ENCODE measurements around the gene FBXW5.

Gene FBXW5, protein sequence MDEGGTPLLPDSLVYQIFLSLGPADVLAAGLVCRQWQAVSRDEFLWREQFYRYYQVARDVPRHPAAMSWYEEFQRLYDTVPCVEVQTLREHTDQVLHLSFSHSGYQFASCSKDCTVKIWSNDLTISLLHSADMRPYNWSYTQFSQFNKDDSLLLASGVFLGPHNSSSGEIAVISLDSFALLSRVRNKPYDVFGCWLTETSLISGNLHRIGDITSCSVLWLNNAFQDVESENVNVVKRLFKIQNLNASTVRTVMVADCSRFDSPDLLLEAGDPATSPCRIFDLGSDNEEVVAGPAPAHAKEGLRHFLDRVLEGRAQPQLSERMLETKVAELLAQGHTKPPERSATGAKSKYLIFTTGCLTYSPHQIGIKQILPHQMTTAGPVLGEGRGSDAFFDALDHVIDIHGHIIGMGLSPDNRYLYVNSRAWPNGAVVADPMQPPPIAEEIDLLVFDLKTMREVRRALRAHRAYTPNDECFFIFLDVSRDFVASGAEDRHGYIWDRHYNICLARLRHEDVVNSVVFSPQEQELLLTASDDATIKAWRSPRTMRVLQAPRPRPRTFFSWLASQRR

DNA sequence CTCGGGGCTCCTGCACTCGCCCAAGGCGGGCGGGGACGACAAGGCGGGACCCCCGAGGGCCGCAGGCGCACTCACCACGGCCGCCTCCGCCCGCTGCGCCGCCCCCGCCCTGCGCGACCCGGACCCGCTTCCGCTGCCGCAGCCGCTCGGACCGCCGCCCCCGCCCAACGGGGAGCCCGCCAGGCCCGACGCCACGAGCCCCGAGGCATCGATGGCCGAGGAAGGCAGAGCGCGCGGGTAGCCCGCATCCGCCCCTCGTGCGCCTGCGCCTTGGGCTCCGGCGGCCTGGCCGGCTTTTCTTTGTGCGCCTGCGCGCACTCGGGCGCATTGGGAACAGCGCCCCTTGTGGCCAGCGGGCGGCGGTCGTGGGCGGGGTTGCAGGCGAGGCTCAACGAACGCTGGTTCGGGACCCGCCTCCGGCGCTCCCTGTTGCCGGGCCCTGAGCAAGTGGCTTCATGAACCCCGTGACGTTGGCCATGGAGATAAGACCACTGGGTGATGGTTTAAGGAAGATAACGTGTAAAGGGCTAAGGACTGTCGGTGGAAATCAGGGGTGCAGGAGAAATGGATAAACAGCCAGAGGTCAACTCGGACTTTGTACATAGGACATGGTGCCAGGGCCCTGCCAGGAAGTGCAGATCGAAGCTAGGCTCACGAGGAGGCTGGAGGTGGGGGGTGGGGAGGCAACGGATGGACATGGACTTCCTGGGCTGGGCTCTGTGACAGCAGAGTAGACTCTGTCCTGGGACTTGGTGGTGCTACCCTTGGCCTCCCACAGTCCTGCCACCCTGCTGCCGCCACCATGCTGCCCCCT lies at the start of gene FBXW5, which contains the start of gene C8G:
FBXW5 (minus strand) TSS at position 220 of the 814 bp plus-strand sequence. CDS start 655 bp downstream, outside the sequence.
C8G (plus strand) TSS at position 725 of the 814 bp plus-strand sequence; CDS start at position 803, 78 bp downstream.
- Histone ChIP-seq H3K9ac (ENCODE audit: insufficient read length) (peak within 1 kb of the TSS; percentile 86), H3K4me3 (peak within 1 kb of the TSS; percentile 88), H3K36me3 (ENCODE audit: insufficient read depth, low read length) (peaks cover 30% of the 10 kb centered on the region; the same call in 1 of the 2 replicates), H3K27ac (no peak within 1 kb of the TSS), H3K9me3 (ENCODE audit: low read depth, low read length) (no peaks in the 10 kb centered on the region)
- TF ChIP-seq EZH2 (IDR thresholded peaks at IDR 0.05) (no peak), FOXP2 (optimal IDR thresholded peaks at IDR 0.05; ENCODE audit: control extremely low read depth, extremely low read length, insufficient read depth) (peak; percentile 58), POLR2AphosphoS5 (IDR thresholded peaks at IDR 0.05; ENCODE audit: borderline replicate concordance, low read depth, low read length) (peak; percentile 41; the same call in 1 of the 2 replicates)
- peak; percentile 18 for DNase-seq (ENCODE audit: low read depth, low spot score)

DNA sequence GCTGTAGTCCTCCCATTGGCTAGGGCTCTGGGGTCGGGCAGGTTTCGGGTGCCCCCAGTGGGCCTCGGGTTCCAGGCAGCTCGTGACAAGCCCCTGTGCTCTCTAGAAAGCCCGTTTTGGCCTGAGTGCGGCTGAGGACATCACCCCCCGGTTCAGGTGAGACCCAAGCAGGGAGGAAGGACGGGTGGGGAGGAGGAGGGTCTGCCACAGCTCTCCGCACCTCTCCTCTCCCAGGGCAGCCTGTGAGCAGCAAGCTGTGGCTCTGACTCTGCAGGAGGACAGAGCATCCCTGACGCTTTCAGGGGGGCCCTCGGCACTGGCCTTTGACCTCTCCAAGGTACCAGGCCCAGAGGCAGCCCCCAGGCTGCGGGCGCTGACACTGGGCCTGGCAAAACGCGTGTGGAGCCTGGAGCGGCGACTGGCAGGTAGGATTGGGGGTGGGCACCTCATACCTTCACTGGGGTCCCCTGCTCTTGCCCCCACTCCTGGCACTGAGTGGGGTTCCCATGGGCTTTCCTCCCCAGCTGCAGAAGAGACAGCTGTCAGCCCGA lies 48.4 kb upstream of the FBXW5 start:
- Histone ChIP-seq H3K4me3 (peak overlapping the region; percentile 97), H3K27ac (peak overlapping the region; percentile 60; the same call in 1 of the 2 replicates), H3K9me3 (ENCODE audit: low read depth, low read length) (no peaks in the 10 kb centered on the region), H3K36me3 (ENCODE audit: insufficient read depth, low read length) (peaks cover 5% of the 10 kb centered on the region; the same call in 1 of the 2 replicates), H3K9ac (ENCODE audit: insufficient read length) (peak overlapping the region; percentile 91)
- no peak for DNase-seq (ENCODE audit: low read depth, low spot score)
- TF ChIP-seq EZH2 (IDR thresholded peaks at IDR 0.05) (no peak), POLR2AphosphoS5 (IDR thresholded peaks at IDR 0.05; ENCODE audit: borderline replicate concordance, low read depth, low read length) (no peak), FOXP2 (optimal IDR thresholded peaks at IDR 0.05; ENCODE audit: control extremely low read depth, extremely low read length, insufficient read depth) (no peak)

DNA sequence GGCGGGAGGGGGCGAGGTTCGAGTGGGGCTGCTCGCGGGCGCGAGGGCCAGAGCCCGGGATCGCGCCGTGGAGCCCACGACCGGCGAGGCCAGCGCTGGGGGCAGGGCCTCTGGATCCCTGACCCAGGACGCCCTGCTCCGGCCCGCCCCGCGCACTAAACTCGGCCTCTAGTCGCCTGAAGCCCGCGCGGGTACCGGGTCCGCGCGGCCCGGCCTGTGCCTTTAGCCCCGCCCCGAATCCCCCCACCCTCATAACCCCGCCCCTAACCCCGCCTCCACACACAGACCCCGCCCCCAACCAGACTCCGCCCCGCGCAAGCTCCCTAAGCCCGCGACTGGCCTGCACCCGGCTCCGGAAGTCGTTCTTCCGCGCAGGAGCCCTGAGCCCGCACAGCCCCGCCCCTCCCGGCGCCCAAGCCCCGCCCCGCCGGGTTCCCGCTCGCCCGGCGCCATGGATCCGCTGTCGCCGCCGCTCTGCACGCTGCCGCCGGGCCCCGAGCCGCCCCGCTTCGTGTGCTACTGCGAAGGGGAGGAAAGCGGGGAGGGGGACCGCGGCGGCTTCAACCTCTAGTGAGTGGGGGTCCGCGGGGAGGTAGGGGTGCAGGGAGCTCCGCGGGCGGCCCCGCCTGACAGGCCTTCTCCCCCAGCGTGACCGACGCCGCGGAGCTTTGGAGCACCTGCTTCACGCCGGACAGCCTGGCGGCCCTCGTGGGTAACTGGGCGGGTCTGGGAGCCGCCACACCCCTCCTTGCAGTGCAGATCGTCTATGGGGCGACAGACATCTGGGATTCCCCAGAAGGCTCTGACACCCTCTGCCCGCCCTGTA lies 47.7 kb upstream of the FBXW5 start, which contains the start of gene PAXX:
PAXX (plus strand) TSS at position 430 of the 826 bp plus-strand sequence; CDS start at position 452, 22 bp downstream.
- DNase-seq (ENCODE audit: low read depth, low spot score), result peak; percentile 20
- H3K4me3 ChIP-seq, result peak within 1 kb of the TSS; percentile 97
- H3K9ac ChIP-seq (ENCODE audit: insufficient read length), result peak within 1 kb of the TSS; percentile 91
- peak within 1 kb of the TSS; percentile 60; the same call in 1 of the 2 replicates for H3K27ac ChIP-seq
- H3K9me3 ChIP-seq (ENCODE audit: low read depth, low read length), result no peaks in the 10 kb centered on the region
- TF ChIP-seq FOXP2 (optimal IDR thresholded peaks at IDR 0.05; ENCODE audit: control extremely low read depth, extremely low read length, insufficient read depth), result no peak
- TF ChIP-seq EZH2 (IDR thresholded peaks at IDR 0.05), result no peak
- peak; percentile 75; the same call in 1 of the 2 replicates for TF ChIP-seq POLR2AphosphoS5 (IDR thresholded peaks at IDR 0.05; ENCODE audit: borderline replicate concordance, low read depth, low read length)
- H3K36me3 ChIP-seq (ENCODE audit: insufficient read depth, low read length), result peaks cover 5% of the 10 kb centered on the region; the same call in 1 of the 2 replicates

DNA sequence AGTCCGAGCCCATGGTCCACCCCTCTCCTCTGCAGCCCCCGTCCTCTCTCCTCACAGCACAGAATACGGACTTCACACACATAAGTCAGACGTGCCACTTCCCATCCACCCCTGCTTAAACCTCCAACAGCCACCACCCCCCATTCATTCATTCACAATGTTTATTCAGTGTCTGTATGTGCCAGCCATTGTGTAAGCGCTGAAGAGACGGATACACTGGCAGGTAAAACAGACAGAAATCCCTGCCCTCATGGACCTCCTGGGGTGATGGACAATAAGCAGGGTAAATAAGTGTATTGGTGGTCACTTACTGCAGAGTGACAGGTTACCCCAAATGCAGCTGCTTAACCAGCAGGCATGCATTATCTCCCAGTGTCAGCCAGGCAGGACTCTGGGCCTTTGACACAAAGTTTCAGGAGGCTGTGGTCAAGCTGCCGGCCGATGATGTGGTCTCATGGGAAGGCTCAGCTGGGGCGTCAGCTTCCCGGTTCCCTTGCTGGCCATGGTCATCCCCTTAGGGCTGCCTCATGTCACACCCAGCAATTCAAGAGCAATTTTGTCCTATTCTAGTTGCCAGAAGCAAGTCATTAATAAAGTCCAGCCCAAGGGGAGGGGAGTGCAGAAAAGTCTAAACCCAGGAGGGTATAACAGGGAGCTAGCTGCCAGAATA lies 45.8 kb upstream of the FBXW5 start:
- Histone ChIP-seq H3K9ac (ENCODE audit: insufficient read length) (no peak overlapping the region), H3K36me3 (ENCODE audit: insufficient read depth, low read length) (peaks cover 5% of the 10 kb centered on the region; the same call in 1 of the 2 replicates), H3K9me3 (ENCODE audit: low read depth, low read length) (no peaks in the 10 kb centered on the region), H3K27ac (peak overlapping the region; percentile 46; the same call in 1 of the 2 replicates), H3K4me3 (no peak overlapping the region)
- no peak for DNase-seq (ENCODE audit: low read depth, low spot score)
- no peak for TF ChIP-seq POLR2AphosphoS5 (IDR thresholded peaks at IDR 0.05; ENCODE audit: borderline replicate concordance, low read depth, low read length)
- TF ChIP-seq EZH2 (IDR thresholded peaks at IDR 0.05), result no peak
- no peak for TF ChIP-seq FOXP2 (optimal IDR thresholded peaks at IDR 0.05; ENCODE audit: control extremely low read depth, extremely low read length, insufficient read depth)

DNA sequence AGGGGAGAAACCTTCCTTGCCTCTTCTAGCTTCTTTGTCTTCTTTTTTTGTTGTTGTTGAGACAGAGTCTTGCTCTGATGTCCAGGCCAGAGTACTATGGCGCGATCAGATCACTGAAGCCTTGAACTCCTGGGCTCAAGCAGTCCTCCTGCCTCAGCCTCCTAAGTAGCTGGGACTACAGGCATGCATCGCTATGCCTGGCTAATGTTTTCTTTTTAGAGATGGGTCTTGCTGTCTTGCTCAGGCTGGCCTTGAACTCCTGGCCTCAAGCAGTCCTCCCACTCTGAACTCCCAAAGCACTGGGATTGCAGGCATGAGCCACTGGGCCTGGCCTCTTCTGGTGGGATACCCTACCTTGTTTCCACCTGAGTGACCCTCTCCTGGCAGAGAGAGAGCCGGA lies 44.3 kb upstream of the FBXW5 start:
- Histone ChIP-seq H3K4me3 (no peak overlapping the region), H3K9me3 (ENCODE audit: low read depth, low read length) (no peaks in the 10 kb centered on the region), H3K27ac (peak overlapping the region; percentile 16; the same call in 1 of the 2 replicates), H3K36me3 (ENCODE audit: insufficient read depth, low read length) (peaks cover 2% of the 10 kb centered on the region; the same call in 1 of the 2 replicates), H3K9ac (ENCODE audit: insufficient read length) (no peak overlapping the region)
- TF ChIP-seq EZH2 (IDR thresholded peaks at IDR 0.05), result no peak
- no peak for TF ChIP-seq POLR2AphosphoS5 (IDR thresholded peaks at IDR 0.05; ENCODE audit: borderline replicate concordance, low read depth, low read length)
- no peak for TF ChIP-seq FOXP2 (optimal IDR thresholded peaks at IDR 0.05; ENCODE audit: control extremely low read depth, extremely low read length, insufficient read depth)
- no peak for DNase-seq (ENCODE audit: low read depth, low spot score)

DNA sequence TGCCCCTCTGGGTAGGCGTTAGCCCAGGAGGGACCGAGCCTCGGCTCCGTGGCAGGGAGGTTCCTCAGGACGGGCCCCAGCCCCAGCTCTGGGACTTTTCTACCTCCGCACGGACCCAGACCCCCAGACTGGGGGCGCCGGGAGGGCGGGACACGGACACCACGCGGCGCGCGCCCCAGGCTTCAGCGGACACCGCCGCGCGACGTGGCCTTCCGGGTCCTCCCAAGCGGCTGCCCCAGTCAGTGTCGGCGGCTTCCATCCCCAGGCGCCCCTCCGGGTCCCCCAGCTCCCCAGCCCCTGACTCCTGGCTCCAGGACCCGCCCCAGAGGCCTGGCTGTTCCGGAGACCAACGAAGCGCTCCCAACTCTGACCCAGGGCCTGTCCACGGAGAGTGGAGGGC lies 41.3 kb upstream of the FBXW5 start:
- no peaks in the 10 kb centered on the region for H3K36me3 ChIP-seq (ENCODE audit: insufficient read depth, low read length)
- no peak for DNase-seq (ENCODE audit: low read depth, low spot score)
- no peak for TF ChIP-seq FOXP2 (optimal IDR thresholded peaks at IDR 0.05; ENCODE audit: control extremely low read depth, extremely low read length, insufficient read depth)
- no peak for TF ChIP-seq POLR2AphosphoS5 (IDR thresholded peaks at IDR 0.05; ENCODE audit: borderline replicate concordance, low read depth, low read length)
- TF ChIP-seq EZH2 (IDR thresholded peaks at IDR 0.05), result no peak
- no peak overlapping the region for H3K9ac ChIP-seq (ENCODE audit: insufficient read length)
- H3K27ac ChIP-seq, result 0 out of 2 replicates have a peak overlapping the region, but pooled peaks have one; percentile 36
- no peak overlapping the region for H3K4me3 ChIP-seq
- no peaks in the 10 kb centered on the region for H3K9me3 ChIP-seq (ENCODE audit: low read depth, low read length)

Measured in SK-N-MC (cell line).